SK-N-MC (cell line): ENCODE measurements around the gene AP2B1.

ENCODE experiments used
- EZH2 ChIP-seq: fragments of 200-600 bp; sonication (generic); IDR thresholded peaks from one replicate; pipeline ENCODE4 v1.6.1; 2017; ENCODE audit warnings: antibody characterized with exemption
- FOXP2 ChIP-seq: optimal IDR thresholded peaks from 2 replicates; pipeline ENCODE3; 2011; ENCODE audit warnings: mild to moderate bottlenecking, moderate library complexity; ENCODE audit not compliant: insufficient read depth; ENCODE audit errors: extremely low read length, control extremely low read depth
- POLR2AphosphoS5 ChIP-seq: IDR thresholded peaks from 2 replicates; pipeline ENCODE4 v1.6.1; 2012; ENCODE audit warnings: mild to moderate bottlenecking, low read depth, low read length, borderline replicate concordance

- TF ChIP-seq EZH2: no peak
- no peak for TF ChIP-seq POLR2AphosphoS5
- TF ChIP-seq FOXP2: no peak
Observed at GRCh38 chr17:35725058-35725457, 137.9 kb downstream of the AP2B1 start.
